Activated CD8-positive, alpha-beta T cell treated with anti-CD3 and anti-CD28 coated beads for 36 hours (primary cell): ENCODE results near the gene EFCAB11. TPM values are rescaled to one million over a fixed set of nuclear protein-coding genes. Genes with fewer than 3 reads are reported as not detected.

Source experiments
- ATAC-seq: fragments of 200-7000 bp; cut with Tn5 transposase; one replicate; pipeline ENCODE4 v1.10.0; 2021; ENCODE audit warnings: mild to moderate bottlenecking, moderate library complexity
- CTCF ChIA-PET: fragments of 350-600 bp; sonication (Branson Sonifier 250); formaldehyde crosslinking; loops from one replicate; lab custom pipeline; 2021; ENCODE audit warnings: antibody characterized with exemption; lab: Charles Lee
- POLR2A ChIA-PET: fragments of 350-600 bp; sonication (Branson Sonifier 250); formaldehyde crosslinking; loops from one replicate; lab custom pipeline; 2021; ENCODE audit warnings: antibody characterized with exemption; lab: Charles Lee
- DNase-seq: peaks from one replicate; pipeline ENCODE4 v3.0.0-alpha.2; 2020
- H3K27ac Mint-ChIP-seq: one replicate; pipeline ENCODE4 v1.8.0; 2021; ENCODE audit warnings: mild to moderate bottlenecking, mixed read lengths
- H3K27me3 Mint-ChIP-seq: one replicate; pipeline ENCODE4 v1.8.0; 2021; ENCODE audit warnings: mixed read lengths
- H3K36me3 Mint-ChIP-seq: one replicate; pipeline ENCODE4 v1.8.0; 2021; ENCODE audit warnings: low read depth, mixed read lengths
- H3K4me1 Mint-ChIP-seq: one replicate; pipeline ENCODE4 v1.8.0; 2021; ENCODE audit warnings: low read depth, mixed read lengths
- H3K4me3 Mint-ChIP-seq: one replicate; pipeline ENCODE4 v1.8.0; 2021; ENCODE audit warnings: mild to moderate bottlenecking, moderate library complexity, mixed read lengths
- H3K9me3 Mint-ChIP-seq: one replicate; pipeline ENCODE4 v1.8.0; 2021; ENCODE audit warnings: mixed read lengths
- CTCF ChIP-seq: fragments of 200-600 bp; IDR thresholded peaks from one replicate; pipeline ENCODE4 v1.8.0; 2022; ENCODE audit warnings: antibody characterized with exemption, mild to moderate bottlenecking
- intact Hi-C: fragments of 100-400 bp; cut with micrococcal nuclease; formaldehyde crosslinking; loops from one replicate; pipeline ENCODE4 v1.10.0; 2022
- total RNA-seq, 2 experiments: library from RNA; stranded (reverse); gene quantifications; one replicate each; pipeline ENCODE4 v1.2.3, GENCODE V29; 2021

EFCAB11 gene
- total RNA-seq, 2 experiments from 2014 or later = 6.6 to 8.4 TPM

GRCh38 chr14:89959853-89960445, 5.4 kb upstream of the EFCAB11 start:
- Mint-ChIP-seq H3K4me1 (peaks cover 70% of the 10 kb centered on the region), H3K9me3 (peaks cover 8% of the 10 kb centered on the region), H3K27me3 (no peaks in the 10 kb centered on the region), H3K4me3 (peak overlapping the region; percentile 55), H3K36me3 (peaks cover 74% of the 10 kb centered on the region), H3K27ac (peak overlapping the region; percentile 81)
- intact Hi-C loops = loop anchor here (5.0 kb wide), 1 partner anchor 343 kb away; no protein-coding TSS in a partner anchor
- ChIA-PET POLR2A (interaction anchor here (0.9 to 1.2 kb wide), 3 partner anchors 30 to 275 kb away, joined by 3 to 4 read pairs (median 4); no protein-coding TSS in a partner anchor), CTCF (interaction anchor here (0.7 to 8.9 kb wide), 5 partner anchors 10 to 276 kb away, joined by 3 to 59 read pairs (median 8); no protein-coding TSS in a partner anchor)
- no peak for TF ChIP-seq CTCF
- no peak for DNase-seq
- peak; percentile 31 for ATAC-seq

- peaks cover 8% of the 10 kb centered on the region for H3K9me3 Mint-ChIP-seq
- H3K27me3 Mint-ChIP-seq = no peaks in the 10 kb centered on the region
- DNase-seq = no peak
- no peak for TF ChIP-seq CTCF
- CTCF ChIA-PET = interaction anchor here (2.6 to 8.9 kb wide), 3 partner anchors 11 to 20 kb away, joined by 8 to 59 read pairs (median 26); no protein-coding TSS in a partner anchor
- no peak overlapping the region for H3K4me3 Mint-ChIP-seq
- H3K27ac Mint-ChIP-seq = peak overlapping the region; percentile 59
- ATAC-seq = no peak
- intact Hi-C loops = loop anchor here (5.0 kb wide), 1 partner anchor 342 kb away; no protein-coding TSS in a partner anchor
- POLR2A ChIA-PET = interaction anchor here (0.9 to 1.1 kb wide), 2 partner anchors 11 to 31 kb away, joined by 4 read pairs; no protein-coding TSS in a partner anchor
- peaks cover 66% of the 10 kb centered on the region for H3K36me3 Mint-ChIP-seq
- H3K4me1 Mint-ChIP-seq = peaks cover 63% of the 10 kb centered on the region
Measured at GRCh38 chr14:89958966-89959365, 4.4 kb upstream of the EFCAB11 start.

GRCh38 chr14:89957791-89958190, 3.3 kb upstream of the EFCAB11 start:
- Mint-ChIP-seq H3K27ac (peak overlapping the region; percentile 77), H3K9me3 (peaks cover 8% of the 10 kb centered on the region), H3K4me1 (peaks cover 57% of the 10 kb centered on the region), H3K27me3 (no peaks in the 10 kb centered on the region), H3K4me3 (peak overlapping the region; percentile 92), H3K36me3 (peaks cover 54% of the 10 kb centered on the region)
- POLR2A ChIA-PET = no interaction called here
- no peak for TF ChIP-seq CTCF
- ATAC-seq (no peak), DNase-seq (no peak)
- CTCF ChIA-PET = interaction anchor here (4.7 to 8.9 kb wide), 2 partner anchors 16 to 19 kb away, joined by 28 to 59 read pairs; no protein-coding TSS in a partner anchor
- intact Hi-C loops = loop anchor here (5.0 kb wide), 1 partner anchor 340 kb away; no protein-coding TSS in a partner anchor

GRCh38 chr14:89957376-89957775, 2.8 kb upstream of the EFCAB11 start:
- DNase-seq (no peak), ATAC-seq (no peak)
- H3K9me3 Mint-ChIP-seq = peaks cover 8% of the 10 kb centered on the region
- no peaks in the 10 kb centered on the region for H3K27me3 Mint-ChIP-seq
- peaks cover 57% of the 10 kb centered on the region for H3K4me1 Mint-ChIP-seq
- TF ChIP-seq CTCF = no peak
- CTCF ChIA-PET = interaction anchor here (4.7 to 8.9 kb wide), 2 partner anchors 16 to 18 kb away, joined by 28 to 59 read pairs; no protein-coding TSS in a partner anchor
- intact Hi-C loops = loop anchor here (5.0 kb wide), 1 partner anchor 340 kb away; no protein-coding TSS in a partner anchor
- POLR2A ChIA-PET = interaction anchor here (1.7 kb wide), 2 partner anchors 9 to 102 kb away, joined by 4 to 6 read pairs; no protein-coding TSS in a partner anchor
- peak overlapping the region; percentile 94 for H3K27ac Mint-ChIP-seq
- H3K36me3 Mint-ChIP-seq = peaks cover 50% of the 10 kb centered on the region
- H3K4me3 Mint-ChIP-seq = peak overlapping the region; percentile 92

- Mint-ChIP-seq H3K4me1 (peaks cover 54% of the 10 kb centered on the region), H3K27ac (peak overlapping the region; percentile 94)
- intact Hi-C loops = loop anchor here (5.0 kb wide), 1 partner anchor 339 kb away; no protein-coding TSS in a partner anchor
Measured at GRCh38 chr14:89956661-89957009, 2.1 kb upstream of the EFCAB11 start.

More at GRCh38 chr14:89956661-89957009, 2.1 kb upstream of the EFCAB11 start:
- TF ChIP-seq CTCF = no peak
- DNase-seq = no peak
- peak overlapping the region; percentile 92 for H3K4me3 Mint-ChIP-seq
- peaks cover 8% of the 10 kb centered on the region for H3K9me3 Mint-ChIP-seq
- H3K36me3 Mint-ChIP-seq = peaks cover 45% of the 10 kb centered on the region
- CTCF ChIA-PET = interaction anchor here (1.1 to 8.9 kb wide), 5 partner anchors 10 to 443 kb away, joined by 3 to 59 read pairs (median 21); no protein-coding TSS in a partner anchor
- H3K27me3 Mint-ChIP-seq = no peaks in the 10 kb centered on the region
- POLR2A ChIA-PET = interaction anchor here (1.0 to 2.7 kb wide), 8 partner anchors 9 to 427 kb away, joined by 3 to 14 read pairs (median 4); no protein-coding TSS in a partner anchor
- no peak for ATAC-seq
